T-helper 1 cell treated with Interleukin-12 subunit alpha and Interleukin-12 subunit beta and Interleukin-4 antibody, amounts not matched to agents 30 μg/mL and 1 μg/mL, for 36 hours (primary cell): Measurements from ENCODE around the gene GULP1.
"Not testable (repeated sequence)": the region's sequence is repeated elsewhere in the genome, so short reads cannot be mapped to it uniquely, and the experiment has no call there.

Experiments
- H3K27ac Mint-ChIP-seq: one replicate; pipeline ENCODE4 v1.8.0; 2021; ENCODE audit warnings: mild to moderate bottlenecking, mixed read lengths
- H3K27me3 Mint-ChIP-seq: one replicate; pipeline ENCODE4 v1.8.0; 2021; ENCODE audit warnings: low read depth, mixed read lengths
- H3K36me3 Mint-ChIP-seq: one replicate; pipeline ENCODE4 v1.8.0; 2021; ENCODE audit warnings: low read depth, mixed read lengths
- H3K4me1 Mint-ChIP-seq: one replicate; pipeline ENCODE4 v1.8.0; 2021; ENCODE audit warnings: low read depth, mixed read lengths
- H3K4me3 Mint-ChIP-seq: one replicate; pipeline ENCODE4 v1.8.0; 2021; ENCODE audit warnings: mild to moderate bottlenecking, moderate library complexity, mixed read lengths
- H3K9me3 Mint-ChIP-seq: one replicate; pipeline ENCODE4 v1.8.0; 2021; ENCODE audit warnings: mixed read lengths

GULP1 gene

GRCh38 chr2:188456114-188456909, 164.6 kb downstream of the GULP1 start:
- no peak overlapping the region for H3K27ac Mint-ChIP-seq
- H3K36me3 Mint-ChIP-seq: no peaks in the 10 kb centered on the region
- no peaks in the 10 kb centered on the region for H3K4me1 Mint-ChIP-seq
- no peak overlapping the region for H3K4me3 Mint-ChIP-seq
- no peaks in the 10 kb centered on the region for H3K27me3 Mint-ChIP-seq
- no peaks in the 10 kb centered on the region for H3K9me3 Mint-ChIP-seq

GRCh38 chr2:188459061-188459460, 167.4 kb downstream of the GULP1 start:
- Mint-ChIP-seq H3K27ac (no peak overlapping the region), H3K36me3 (no peaks in the 10 kb centered on the region)

GRCh38 chr2:188466078-188466477, 174.4 kb downstream of the GULP1 start:
- not testable (repeated sequence) for H3K27me3 Mint-ChIP-seq, H3K27ac Mint-ChIP-seq, H3K36me3 Mint-ChIP-seq, H3K4me3 Mint-ChIP-seq, H3K9me3 Mint-ChIP-seq, H3K4me1 Mint-ChIP-seq

More at GRCh38 chr2:188459061-188459460, 167.4 kb downstream of the GULP1 start:
- Mint-ChIP-seq H3K4me3 (no peak overlapping the region), H3K27me3 (no peaks in the 10 kb centered on the region), H3K9me3 (no peaks in the 10 kb centered on the region), H3K4me1 (no peaks in the 10 kb centered on the region)

GRCh38 chr2:188466761-188467160, 175.1 kb downstream of the GULP1 start:
- Mint-ChIP-seq H3K9me3 (no peaks in the 10 kb centered on the region), H3K36me3 (no peaks in the 10 kb centered on the region), H3K4me1 (no peaks in the 10 kb centered on the region), H3K4me3 (no peak overlapping the region), H3K27me3 (no peaks in the 10 kb centered on the region), H3K27ac (no peak overlapping the region)

GRCh38 chr2:188471166-188471565, 179.5 kb downstream of the GULP1 start:
- Mint-ChIP-seq H3K27me3 (no peaks in the 10 kb centered on the region), H3K4me3 (no peak overlapping the region), H3K4me1 (no peaks in the 10 kb centered on the region), H3K36me3 (no peaks in the 10 kb centered on the region), H3K27ac (no peak overlapping the region), H3K9me3 (no peaks in the 10 kb centered on the region)

GRCh38 chr2:188473306-188473705, 181.6 kb downstream of the GULP1 start:
- no peak overlapping the region for H3K27ac Mint-ChIP-seq
- H3K4me3 Mint-ChIP-seq: no peak overlapping the region
- H3K9me3 Mint-ChIP-seq: no peaks in the 10 kb centered on the region
- H3K36me3 Mint-ChIP-seq: no peaks in the 10 kb centered on the region
- H3K4me1 Mint-ChIP-seq: no peaks in the 10 kb centered on the region
- H3K27me3 Mint-ChIP-seq: no peaks in the 10 kb centered on the region

GRCh38 chr2:188474316-188474715, 182.6 kb downstream of the GULP1 start:
- H3K9me3 Mint-ChIP-seq: no peaks in the 10 kb centered on the region
- H3K27ac Mint-ChIP-seq: no peak overlapping the region
- no peaks in the 10 kb centered on the region for H3K36me3 Mint-ChIP-seq
- H3K4me1 Mint-ChIP-seq: no peaks in the 10 kb centered on the region
- H3K27me3 Mint-ChIP-seq: no peaks in the 10 kb centered on the region
- no peak overlapping the region for H3K4me3 Mint-ChIP-seq

GRCh38 chr2:188475945-188476344, 184.3 kb downstream of the GULP1 start:
- no peaks in the 10 kb centered on the region for H3K27me3 Mint-ChIP-seq
- no peaks in the 10 kb centered on the region for H3K4me1 Mint-ChIP-seq
- H3K27ac Mint-ChIP-seq: no peak overlapping the region
- no peaks in the 10 kb centered on the region for H3K9me3 Mint-ChIP-seq
- H3K4me3 Mint-ChIP-seq: no peak overlapping the region
- no peaks in the 10 kb centered on the region for H3K36me3 Mint-ChIP-seq

GRCh38 chr2:188477564-188478103, 186.0 kb downstream of the GULP1 start:
- Mint-ChIP-seq H3K4me3 (no peak overlapping the region), H3K9me3 (no peaks in the 10 kb centered on the region), H3K4me1 (no peaks in the 10 kb centered on the region), H3K27ac (no peak overlapping the region), H3K27me3 (no peaks in the 10 kb centered on the region), H3K36me3 (no peaks in the 10 kb centered on the region)

GRCh38 chr2:188478724-188479123, 187.1 kb downstream of the GULP1 start:
- Mint-ChIP-seq H3K36me3 (no peaks in the 10 kb centered on the region), H3K27me3 (no peaks in the 10 kb centered on the region), H3K9me3 (no peaks in the 10 kb centered on the region), H3K27ac (no peak overlapping the region), H3K4me1 (no peaks in the 10 kb centered on the region), H3K4me3 (no peak overlapping the region)

GRCh38 chr2:188481474-188481873, 189.8 kb downstream of the GULP1 start:
- no peaks in the 10 kb centered on the region for H3K36me3 Mint-ChIP-seq
- H3K27ac Mint-ChIP-seq: no peak overlapping the region
- H3K9me3 Mint-ChIP-seq: no peaks in the 10 kb centered on the region
- H3K4me3 Mint-ChIP-seq: no peak overlapping the region
- no peaks in the 10 kb centered on the region for H3K4me1 Mint-ChIP-seq
- no peaks in the 10 kb centered on the region for H3K27me3 Mint-ChIP-seq

- Mint-ChIP-seq H3K4me3 (no peak overlapping the region), H3K36me3 (no peaks in the 10 kb centered on the region), H3K4me1 (no peaks in the 10 kb centered on the region), H3K27me3 (no peaks in the 10 kb centered on the region), H3K9me3 (no peaks in the 10 kb centered on the region), H3K27ac (no peak overlapping the region)
Measured at GRCh38 chr2:188485496-188485895, 193.8 kb downstream of the GULP1 start.

- no peaks in the 10 kb centered on the region for H3K36me3 Mint-ChIP-seq
- no peaks in the 10 kb centered on the region for H3K4me1 Mint-ChIP-seq
- H3K9me3 Mint-ChIP-seq: no peaks in the 10 kb centered on the region
- H3K27ac Mint-ChIP-seq: no peak overlapping the region
- H3K27me3 Mint-ChIP-seq: no peaks in the 10 kb centered on the region
- no peak overlapping the region for H3K4me3 Mint-ChIP-seq
Measured at GRCh38 chr2:188492751-188493150, 201.1 kb downstream of the GULP1 start.

GRCh38 chr2:188494906-188495305, 203.2 kb downstream of the GULP1 start:
- H3K36me3 Mint-ChIP-seq: no peaks in the 10 kb centered on the region
- no peaks in the 10 kb centered on the region for H3K9me3 Mint-ChIP-seq
- no peak overlapping the region for H3K4me3 Mint-ChIP-seq
- H3K27me3 Mint-ChIP-seq: no peaks in the 10 kb centered on the region
- H3K27ac Mint-ChIP-seq: no peak overlapping the region
- no peaks in the 10 kb centered on the region for H3K4me1 Mint-ChIP-seq

GRCh38 chr2:188495969-188496431, 204.3 kb downstream of the GULP1 start:
- H3K27ac Mint-ChIP-seq: no peak overlapping the region
- no peaks in the 10 kb centered on the region for H3K9me3 Mint-ChIP-seq

More at GRCh38 chr2:188495969-188496431, 204.3 kb downstream of the GULP1 start:
- Mint-ChIP-seq H3K4me3 (no peak overlapping the region), H3K4me1 (no peaks in the 10 kb centered on the region), H3K27me3 (no peaks in the 10 kb centered on the region), H3K36me3 (no peaks in the 10 kb centered on the region)
